CD4-positive, alpha-beta T cell treated with Interleukin-15 for 4 hours (primary cell): ENCODE data around the gene MS4A6A.

Source experiments
- DNase-seq: peaks from one replicate; pipeline ENCODE4 v3.0.0-alpha.2; 2020; ENCODE audit warnings: low spot score

The MS4A6A gene

GRCh38 chr11:60128376-60128775, 54.5 kb downstream of the MS4A6A start:
- no peak for DNase-seq

DNA sequence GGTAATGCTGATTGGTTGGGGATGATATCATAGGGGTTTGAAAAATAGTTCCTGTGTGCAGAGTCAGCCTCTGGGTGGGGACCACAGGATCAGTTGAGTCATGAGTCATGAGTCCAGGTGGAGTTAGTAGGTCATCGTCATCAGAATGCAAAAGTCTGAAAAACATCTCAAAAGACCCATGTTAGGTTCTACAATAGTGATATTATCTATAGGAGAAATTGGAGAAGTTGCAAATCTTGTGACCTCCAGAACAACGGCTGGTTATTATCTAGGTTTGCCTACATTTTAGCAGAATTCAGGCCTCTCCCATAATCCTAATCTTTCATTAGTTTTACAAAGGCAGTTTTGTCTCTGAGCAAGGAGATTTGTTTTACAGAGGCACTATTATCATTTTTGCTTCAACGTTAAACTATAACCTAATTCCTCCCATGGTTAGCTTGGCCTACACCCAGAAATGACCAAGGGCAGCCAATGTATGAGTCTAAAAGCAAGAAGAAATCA, 55.5 kb downstream of the MS4A6A start:
- DNase-seq, result no peak

- DNase-seq, result no peak
Measured at GRCh38 chr11:60125956-60126585, 56.8 kb downstream of the MS4A6A start.

- no peak for DNase-seq
Measured at GRCh38 chr11:60124802-60125432, 58.0 kb downstream of the MS4A6A start.
